HG03558 (cell line): ENCODE results near the gene TPRKB.
"Not testable (repeated sequence)": the region's sequence is repeated elsewhere in the genome, so short reads cannot be mapped to it uniquely, and the experiment has no call there.

ENCODE experiments used
- ATAC-seq: cut with Tn5 transposase; IDR thresholded peaks from one replicate; pipeline ENCODE4 v1.9.1; 2021; ENCODE audit warnings: moderate number of reproducible peaks; ENCODE audit not compliant: unreplicated experiment; ENCODE audit errors: extremely low read depth

Gene TPRKB

DNA sequence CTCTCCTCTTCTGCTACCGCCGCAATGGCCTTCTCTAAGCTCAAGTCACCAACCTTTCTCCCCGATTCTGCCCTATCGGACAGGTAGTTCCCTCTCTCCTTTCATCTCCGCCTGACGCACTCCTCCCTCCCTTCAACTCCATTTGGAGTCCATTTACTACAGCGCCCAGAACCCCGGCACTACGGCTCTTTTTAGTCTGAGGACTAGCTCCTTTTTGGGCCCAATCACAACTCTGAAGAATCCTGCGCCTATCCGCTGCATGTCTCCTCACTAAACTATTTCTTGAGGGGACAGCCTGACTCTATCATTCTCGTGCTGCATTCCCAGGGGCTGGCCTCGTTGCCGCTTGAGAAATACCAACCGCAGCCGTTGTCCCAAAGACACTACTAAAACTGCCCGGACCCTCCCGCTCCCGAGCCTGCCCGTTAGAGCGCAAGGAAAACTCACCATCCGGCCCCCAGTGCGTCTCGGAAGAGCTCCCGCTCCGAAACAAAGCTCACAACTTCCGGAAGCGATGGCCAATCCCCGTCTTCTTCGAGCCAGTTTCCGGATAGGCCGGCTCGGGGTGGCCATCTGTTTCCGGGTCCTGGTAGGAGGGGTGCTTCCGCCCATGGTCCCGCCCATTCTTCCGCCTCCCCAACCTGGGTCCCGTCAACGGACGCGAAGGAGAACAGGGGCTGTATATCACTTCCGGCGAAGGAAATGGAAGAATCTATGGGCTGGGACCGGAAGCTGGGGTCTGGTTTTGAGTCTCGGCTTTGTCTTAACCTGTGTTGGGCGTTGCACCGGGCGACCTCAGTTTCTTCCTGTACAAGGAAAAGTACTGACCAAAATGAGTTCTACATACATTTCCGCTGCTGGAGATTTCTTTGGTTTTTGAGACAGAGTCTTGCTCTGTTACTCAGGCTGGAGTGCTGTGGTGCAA, at the start of gene TPRKB:
TSS of gene TPRKB (minus strand) at position 491 of the 925 bp plus-strand sequence. CDS start 2,776 bp downstream, outside the sequence.
- peak; percentile 92 for ATAC-seq

DNA sequence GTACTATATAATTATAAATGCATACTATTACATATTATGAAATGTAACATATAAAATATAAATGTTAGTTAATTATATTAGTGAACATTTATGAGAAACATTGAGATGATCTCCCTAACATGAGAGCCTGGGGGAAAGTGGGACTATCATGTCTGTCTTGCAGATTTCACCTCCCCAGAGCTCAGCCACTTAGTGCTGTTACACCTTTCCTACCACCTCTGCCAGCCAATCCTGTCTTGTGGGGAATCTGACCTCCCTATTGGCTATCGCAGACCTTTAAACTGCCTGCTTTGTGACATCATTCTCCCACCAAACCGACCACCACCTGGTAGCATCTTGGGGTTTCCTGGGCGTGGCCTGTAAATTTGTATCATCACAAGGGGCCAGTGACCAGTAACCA, 46.7 kb upstream of the TPRKB start, which contains the start of gene C2orf78:
TSS of gene C2orf78 (plus strand) at position 301 of the 400 bp plus-strand sequence. CDS start 127 bp downstream, outside the sequence.
- ATAC-seq = not testable (repeated sequence)

DNA sequence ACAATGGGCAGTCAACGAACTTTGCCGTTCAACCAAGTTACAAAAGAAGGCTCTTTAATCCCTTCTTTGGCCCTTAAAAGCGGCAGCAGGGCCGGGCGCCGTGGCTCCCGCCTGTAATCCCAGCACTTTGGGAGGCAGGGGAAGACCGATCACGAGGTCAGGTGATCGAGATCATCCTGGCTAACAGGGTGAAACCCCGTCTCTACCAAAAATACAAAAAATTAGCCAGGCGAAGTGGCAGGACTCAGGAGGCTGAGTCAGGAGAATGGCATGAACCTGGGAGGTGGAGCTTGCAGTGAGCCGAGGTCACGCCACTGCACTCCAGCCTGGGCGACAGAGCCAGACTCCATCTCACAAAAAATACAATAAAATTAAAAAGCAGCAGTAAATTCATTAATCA, 46.3 kb upstream of the TPRKB start:
- not testable (repeated sequence) for ATAC-seq

DNA sequence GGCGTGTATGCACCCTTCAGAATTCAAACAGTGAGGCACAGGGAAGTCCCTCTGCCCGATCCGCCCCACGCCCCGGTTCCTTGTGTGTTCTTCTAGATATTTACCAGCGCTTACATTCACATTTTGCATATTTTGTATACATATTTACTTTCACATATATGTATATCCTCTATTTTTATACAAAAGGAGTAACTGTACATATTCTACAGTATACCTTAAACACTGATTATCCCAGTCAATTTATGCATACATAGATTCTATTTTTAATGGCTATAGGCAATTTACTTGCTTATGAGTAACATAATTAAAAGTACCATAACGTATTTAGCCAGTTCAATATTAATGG, 43.1 kb upstream of the TPRKB start:
- ATAC-seq = no peak

- peak; percentile 94 for ATAC-seq
Measured at GRCh38 chr2:73779467-73780236, 42.5 kb upstream of the TPRKB start, which contains the start of gene DUSP11. Gene DUSP11, minus strand, starts transcription at chr2:73780103. Its CDS starts 129 bp downstream, at chr2:73779974.

DNA sequence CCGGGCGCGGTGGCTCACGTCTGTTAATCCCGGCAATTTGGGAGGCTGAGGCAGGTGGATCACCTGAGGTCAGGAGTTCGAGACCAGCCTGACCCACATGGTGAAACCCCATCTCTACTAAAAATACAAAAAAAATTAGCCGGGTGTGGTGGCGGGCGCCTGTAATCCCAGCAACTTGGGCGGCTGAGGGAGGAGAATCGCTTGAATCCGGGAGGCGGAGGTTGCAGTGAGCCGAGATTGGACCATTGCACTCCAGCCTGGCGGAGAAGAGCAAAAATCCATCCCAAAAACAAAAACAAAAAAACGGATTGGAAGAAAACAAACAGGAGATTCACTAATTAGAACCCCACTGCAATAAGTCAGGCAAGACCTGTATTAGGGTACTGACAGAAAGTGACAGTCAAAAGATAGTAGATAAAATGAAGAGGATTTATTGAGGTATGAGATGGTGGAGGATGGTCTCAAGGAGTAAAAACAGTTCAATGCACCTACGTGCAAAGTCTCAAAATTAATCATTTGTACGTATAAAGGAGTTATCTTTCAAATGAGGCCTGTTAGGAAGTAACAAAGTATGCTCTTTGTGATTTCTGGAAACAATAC, 41.8 kb upstream of the TPRKB start:
- ATAC-seq = not testable (repeated sequence)

DNA sequence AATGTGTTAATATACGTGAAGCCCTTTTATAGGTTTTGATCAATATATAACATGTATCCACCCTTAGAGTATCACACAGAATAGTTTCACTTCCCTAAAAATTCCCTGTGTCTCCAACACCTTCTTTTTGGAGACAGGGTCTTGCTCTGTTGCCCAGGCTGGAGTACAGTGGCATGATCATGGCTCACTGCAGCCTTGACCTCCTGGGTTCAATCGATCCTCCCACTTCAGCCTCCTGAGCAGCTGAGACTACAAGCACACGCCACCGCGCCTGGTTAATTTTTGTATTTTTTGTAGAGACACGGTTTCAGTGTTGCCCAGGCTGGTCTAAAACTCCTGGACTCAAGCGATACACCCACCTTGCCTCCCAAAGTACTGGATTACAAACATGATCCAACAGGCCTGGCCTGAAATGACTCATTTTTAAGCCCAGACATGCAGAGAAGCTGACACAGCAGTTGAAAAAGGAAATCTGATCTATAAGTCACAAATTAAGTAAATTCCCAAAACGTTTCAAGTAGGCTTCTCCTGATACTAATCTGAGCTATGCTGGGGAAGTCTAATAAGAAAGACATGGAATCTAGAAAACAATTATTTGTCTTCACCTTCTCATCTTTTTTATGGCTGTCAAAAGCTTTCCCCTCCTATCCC, 39.8 kb upstream of the TPRKB start:
- ATAC-seq = no peak

GRCh38 chr2:73776381-73776780, 39.2 kb upstream of the TPRKB start:
- ATAC-seq = no peak

GRCh38 chr2:73772819-73773218, 35.7 kb upstream of the TPRKB start:
- no peak for ATAC-seq

DNA sequence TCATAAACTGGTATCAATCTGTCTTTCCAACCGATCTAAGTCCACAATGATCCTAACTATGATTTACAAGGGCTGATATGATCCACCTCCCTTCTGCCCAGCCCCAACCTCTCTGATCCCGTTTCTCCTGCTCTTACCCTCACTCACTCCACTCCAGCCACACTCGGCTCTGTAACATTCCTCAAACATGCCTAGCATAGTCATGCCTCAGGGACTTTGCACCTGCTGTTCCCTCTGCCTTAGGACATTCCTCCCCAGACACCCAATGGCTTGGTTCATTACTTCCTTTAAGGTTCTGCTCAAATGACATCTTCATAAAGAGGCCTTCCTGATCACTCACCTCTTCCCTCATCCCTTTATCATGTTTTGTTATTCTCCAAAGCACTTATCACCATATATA, 33.6 kb upstream of the TPRKB start:
- ATAC-seq = no peak

- ATAC-seq = no peak
Measured at GRCh38 chr2:73766994-73767393, 29.8 kb upstream of the TPRKB start.

DNA sequence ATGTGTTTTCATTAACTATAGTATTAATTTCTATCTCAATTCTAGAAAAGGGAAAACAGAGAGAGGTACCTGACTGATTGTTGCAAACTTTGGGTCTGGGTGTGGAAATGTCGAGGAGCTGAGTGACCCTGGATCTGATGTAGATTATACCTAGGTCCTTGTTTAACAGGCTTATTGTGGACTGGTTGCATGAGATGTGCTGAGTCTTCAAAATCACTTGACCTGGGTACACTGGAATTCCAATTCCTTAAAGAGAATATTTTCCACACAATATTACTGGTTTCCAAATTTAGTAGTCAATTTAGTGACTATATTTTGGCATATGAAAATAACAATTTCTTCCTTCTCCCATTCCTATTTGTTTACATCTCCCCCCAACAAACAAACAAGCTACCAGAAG, 29.2 kb upstream of the TPRKB start:
- ATAC-seq = no peak

GRCh38 chr2:73764945-73765344, 27.8 kb upstream of the TPRKB start:
- ATAC-seq = no peak

DNA sequence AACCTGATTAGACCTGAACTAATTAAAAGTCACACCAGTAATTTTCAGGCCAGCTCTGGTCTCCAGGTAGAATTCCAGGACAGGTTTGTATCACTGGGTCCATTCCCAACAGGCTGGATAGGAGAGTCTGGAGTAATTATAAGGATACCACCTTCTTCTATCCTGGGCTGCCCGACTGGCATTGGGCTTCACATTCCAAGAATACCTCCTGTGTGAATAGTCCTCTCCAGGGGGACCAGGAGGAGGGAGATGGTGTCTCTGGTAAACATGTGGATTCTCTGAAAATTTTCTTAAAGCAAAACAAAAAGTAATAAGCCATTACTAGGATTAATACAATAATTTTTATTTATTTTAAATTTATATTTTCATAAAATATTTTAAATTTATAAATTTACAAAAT, 25.4 kb upstream of the TPRKB start:
- ATAC-seq = no peak

GRCh38 chr2:73759904-73760303, 22.8 kb upstream of the TPRKB start:
- no peak for ATAC-seq

- ATAC-seq = no peak
Measured at GRCh38 chr2:73759285-73759764, 22.2 kb upstream of the TPRKB start.

DNA sequence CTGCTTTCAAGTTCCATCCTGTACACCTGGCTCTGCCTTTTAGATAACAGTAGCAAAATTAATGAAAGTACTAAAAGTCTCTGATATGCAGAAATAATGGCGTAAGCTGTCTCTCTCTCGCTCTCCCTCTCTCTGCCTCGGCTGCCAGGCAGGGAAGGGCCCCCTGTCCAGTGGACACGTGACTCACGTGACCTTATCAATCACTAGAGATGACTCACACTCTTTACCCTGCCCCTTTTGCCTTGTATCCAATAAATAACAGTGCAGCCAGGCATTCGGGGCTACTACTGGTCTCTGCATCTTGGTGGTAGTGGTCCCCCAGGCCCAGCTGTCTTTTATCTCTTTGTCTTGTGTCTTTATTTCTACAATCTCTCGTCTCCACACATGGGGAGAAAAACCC, 17.2 kb upstream of the TPRKB start:
- ATAC-seq = not testable (repeated sequence)

DNA sequence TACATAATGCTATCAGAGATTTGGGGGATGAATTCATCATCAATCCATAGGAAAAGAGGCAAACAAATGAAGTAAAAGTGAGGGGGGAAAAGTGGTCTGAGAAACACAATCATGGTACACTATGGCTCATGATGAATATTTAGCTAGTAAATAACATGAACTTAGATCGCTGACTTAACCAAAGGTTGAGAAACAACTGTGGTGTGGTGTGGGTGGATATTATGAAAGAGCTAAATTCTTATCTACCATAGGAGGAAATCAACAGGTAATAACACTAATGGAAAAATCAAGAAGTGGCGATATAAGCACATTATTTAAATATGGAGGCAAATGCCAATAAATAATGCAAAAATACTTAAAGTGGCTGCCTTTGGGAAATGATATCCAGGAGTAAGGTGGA, 12.2 kb upstream of the TPRKB start:
- no peak for ATAC-seq

- ATAC-seq = no peak
Measured at GRCh38 chr2:73746877-73747208, 9.7 kb upstream of the TPRKB start.
